ENCODE results near the gene PRR15L.

PRR15L gene

DNA sequence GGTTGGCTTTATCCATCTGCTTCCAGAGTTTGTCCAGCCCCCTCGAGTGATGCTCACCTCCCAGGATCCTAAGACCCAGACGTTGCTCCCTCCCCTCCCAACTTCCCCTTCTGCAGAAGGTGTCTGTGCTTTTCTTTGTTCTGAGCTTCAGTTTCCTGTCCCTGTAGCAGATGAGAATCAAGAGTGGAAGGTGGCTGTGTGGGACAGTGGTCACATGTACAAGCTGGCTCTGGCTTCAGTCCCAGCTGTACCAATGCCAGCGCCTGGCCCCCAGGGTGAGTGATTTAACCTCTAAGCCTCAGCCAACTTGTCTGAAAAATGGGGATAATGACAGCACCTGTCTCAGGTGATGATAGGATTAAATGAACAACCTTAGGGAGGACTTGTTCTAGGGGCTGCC is 7.7 kb downstream of the PRR15L start:
- peak overlapping the region; percentile 64 for H3K4me3 ChIP-seq (ENCODE audit: low read length)
- H3K4me1 ChIP-seq (ENCODE audit: control insufficient read depth, insufficient read depth, low read length), result peaks cover 11% of the 10 kb centered on the region
- no peak overlapping the region for H3K9ac ChIP-seq (ENCODE audit: low read length)
- peaks cover 8% of the 10 kb centered on the region for H3K36me3 ChIP-seq (ENCODE audit: control insufficient read depth, insufficient read depth, low read length)
- H3K27ac ChIP-seq (ENCODE audit: low read depth, low read length), result no peak overlapping the region
- no peaks in the 10 kb centered on the region for H3K27me3 ChIP-seq (ENCODE audit: control insufficient read depth, insufficient read depth, low read length)

DNA sequence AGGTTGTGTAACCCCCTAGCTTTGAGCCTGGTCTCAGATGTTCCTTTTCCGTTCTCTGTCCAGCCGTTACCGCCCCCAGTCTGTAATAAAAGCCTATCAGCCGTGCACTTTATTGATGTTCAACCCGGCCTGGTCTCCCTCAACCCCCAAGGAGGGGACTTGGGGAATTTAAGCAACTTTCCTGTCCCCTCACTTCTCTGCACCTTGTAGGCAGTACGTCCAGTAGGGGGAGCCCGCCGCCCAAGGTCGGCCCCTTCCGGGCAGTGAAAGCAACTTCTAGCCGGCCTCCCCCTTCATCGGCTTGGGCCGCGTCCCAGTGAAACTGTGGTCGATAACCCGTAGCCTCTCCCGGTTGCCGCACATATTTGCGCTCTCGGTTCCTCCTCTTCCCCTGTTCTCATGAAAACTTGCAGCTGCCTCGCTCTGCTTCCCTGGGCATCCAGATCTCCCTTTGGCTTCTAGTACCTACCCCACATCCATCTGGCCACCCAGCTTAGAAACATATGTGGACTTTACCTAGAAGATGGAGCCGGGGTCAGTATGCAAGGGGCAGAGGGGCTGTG is 8.4 kb downstream of the PRR15L start:
- Histone ChIP-seq H3K4me1 (ENCODE audit: control insufficient read depth, insufficient read depth, low read length) (peaks cover 11% of the 10 kb centered on the region), H3K27ac (ENCODE audit: low read depth, low read length) (peak overlapping the region; percentile 4), H3K4me3 (ENCODE audit: low read length) (peak overlapping the region; percentile 64), H3K36me3 (ENCODE audit: control insufficient read depth, insufficient read depth, low read length) (peaks cover 8% of the 10 kb centered on the region), H3K27me3 (ENCODE audit: control insufficient read depth, insufficient read depth, low read length) (no peaks in the 10 kb centered on the region), H3K9ac (ENCODE audit: low read length) (peak overlapping the region; percentile 36)

DNA sequence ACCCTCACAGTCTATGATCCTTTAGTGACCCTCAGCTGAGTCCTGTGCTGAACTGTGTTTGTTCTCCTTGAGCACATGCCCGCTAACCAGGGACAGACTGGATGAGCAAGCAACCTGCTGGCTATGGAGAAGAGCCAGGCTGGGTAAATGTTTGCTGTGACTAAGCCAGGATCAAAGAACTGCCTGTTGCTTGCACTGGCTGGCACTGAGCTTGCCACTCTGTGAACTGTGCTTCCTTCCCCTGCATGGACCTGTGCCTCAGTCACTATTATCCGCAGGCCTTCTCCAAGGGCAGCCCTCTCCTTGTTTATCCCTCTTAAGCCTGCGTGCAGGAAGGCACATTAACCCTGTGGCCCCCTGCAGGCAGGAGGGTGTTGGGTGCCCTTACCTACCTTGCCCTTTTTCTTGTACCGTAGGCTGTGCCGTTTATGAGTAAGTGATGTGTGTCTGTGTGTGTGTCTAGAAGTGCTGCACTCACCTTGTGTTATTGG is 8.9 kb downstream of the PRR15L start:
- H3K9ac ChIP-seq (ENCODE audit: low read length), result no peak overlapping the region
- no peaks in the 10 kb centered on the region for H3K27me3 ChIP-seq (ENCODE audit: control insufficient read depth, insufficient read depth, low read length)
- peaks cover 11% of the 10 kb centered on the region for H3K4me1 ChIP-seq (ENCODE audit: control insufficient read depth, insufficient read depth, low read length)
- no peak overlapping the region for H3K27ac ChIP-seq (ENCODE audit: low read depth, low read length)
- peaks cover 4% of the 10 kb centered on the region for H3K36me3 ChIP-seq (ENCODE audit: control insufficient read depth, insufficient read depth, low read length)
- no peak overlapping the region for H3K4me3 ChIP-seq (ENCODE audit: low read length)

DNA sequence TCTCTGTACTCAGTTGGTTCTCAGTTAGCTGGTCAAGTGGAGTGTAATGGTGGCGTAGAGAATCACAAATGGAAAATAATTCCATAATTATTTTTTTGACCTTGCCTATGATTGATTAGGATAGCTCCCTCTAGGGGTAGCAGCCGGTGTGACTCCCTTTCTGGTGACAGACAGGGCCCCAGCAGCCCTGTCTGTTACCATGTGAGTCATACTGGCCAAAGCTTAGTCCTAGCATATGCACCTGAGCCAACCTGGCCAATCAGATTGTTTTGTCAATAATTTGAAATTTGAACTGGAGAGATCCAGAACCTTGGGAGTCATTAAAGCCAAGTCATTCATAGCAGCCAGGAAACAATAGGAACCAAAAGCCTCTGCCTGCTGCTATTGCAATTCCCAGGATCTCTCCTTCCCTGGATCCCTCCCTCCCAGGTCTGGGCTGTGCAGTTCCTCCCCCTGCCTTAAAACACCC is 10.7 kb downstream of the PRR15L start:
- H3K4me1 ChIP-seq (ENCODE audit: control insufficient read depth, insufficient read depth, low read length), result peaks cover 11% of the 10 kb centered on the region
- H3K27ac ChIP-seq (ENCODE audit: low read depth, low read length), result no peak overlapping the region
- H3K4me3 ChIP-seq (ENCODE audit: low read length), result no peak overlapping the region
- H3K9ac ChIP-seq (ENCODE audit: low read length), result no peak overlapping the region
- H3K36me3 ChIP-seq (ENCODE audit: control insufficient read depth, insufficient read depth, low read length), result peaks cover 3% of the 10 kb centered on the region
- no peaks in the 10 kb centered on the region for H3K27me3 ChIP-seq (ENCODE audit: control insufficient read depth, insufficient read depth, low read length)

DNA sequence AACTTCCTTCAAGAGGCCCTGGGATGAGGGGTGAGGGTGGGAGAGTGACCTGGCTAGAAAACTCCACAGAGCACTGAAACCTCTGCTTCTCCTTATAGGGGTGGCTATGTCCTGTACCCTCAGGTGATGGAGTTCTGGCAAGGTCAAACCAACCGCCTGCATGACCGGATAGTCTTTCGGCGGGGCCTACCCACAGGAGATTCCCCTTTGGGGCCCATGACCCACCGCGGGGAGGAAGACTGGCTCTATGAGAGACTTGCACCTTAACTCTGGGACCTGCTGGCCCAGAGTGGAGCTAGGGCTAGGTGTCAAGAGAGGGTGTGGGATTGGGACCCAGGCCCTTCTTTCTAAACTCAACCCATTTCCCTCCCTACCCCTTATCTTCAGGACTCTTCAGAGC is 11.2 kb downstream of the PRR15L start:
- Histone ChIP-seq H3K4me1 (ENCODE audit: control insufficient read depth, insufficient read depth, low read length) (peaks cover 11% of the 10 kb centered on the region), H3K36me3 (ENCODE audit: control insufficient read depth, insufficient read depth, low read length) (peaks cover 3% of the 10 kb centered on the region), H3K4me3 (ENCODE audit: low read length) (no peak overlapping the region), H3K9ac (ENCODE audit: low read length) (no peak overlapping the region), H3K27ac (ENCODE audit: low read depth, low read length) (no peak overlapping the region), H3K27me3 (ENCODE audit: control insufficient read depth, insufficient read depth, low read length) (no peaks in the 10 kb centered on the region)

DNA sequence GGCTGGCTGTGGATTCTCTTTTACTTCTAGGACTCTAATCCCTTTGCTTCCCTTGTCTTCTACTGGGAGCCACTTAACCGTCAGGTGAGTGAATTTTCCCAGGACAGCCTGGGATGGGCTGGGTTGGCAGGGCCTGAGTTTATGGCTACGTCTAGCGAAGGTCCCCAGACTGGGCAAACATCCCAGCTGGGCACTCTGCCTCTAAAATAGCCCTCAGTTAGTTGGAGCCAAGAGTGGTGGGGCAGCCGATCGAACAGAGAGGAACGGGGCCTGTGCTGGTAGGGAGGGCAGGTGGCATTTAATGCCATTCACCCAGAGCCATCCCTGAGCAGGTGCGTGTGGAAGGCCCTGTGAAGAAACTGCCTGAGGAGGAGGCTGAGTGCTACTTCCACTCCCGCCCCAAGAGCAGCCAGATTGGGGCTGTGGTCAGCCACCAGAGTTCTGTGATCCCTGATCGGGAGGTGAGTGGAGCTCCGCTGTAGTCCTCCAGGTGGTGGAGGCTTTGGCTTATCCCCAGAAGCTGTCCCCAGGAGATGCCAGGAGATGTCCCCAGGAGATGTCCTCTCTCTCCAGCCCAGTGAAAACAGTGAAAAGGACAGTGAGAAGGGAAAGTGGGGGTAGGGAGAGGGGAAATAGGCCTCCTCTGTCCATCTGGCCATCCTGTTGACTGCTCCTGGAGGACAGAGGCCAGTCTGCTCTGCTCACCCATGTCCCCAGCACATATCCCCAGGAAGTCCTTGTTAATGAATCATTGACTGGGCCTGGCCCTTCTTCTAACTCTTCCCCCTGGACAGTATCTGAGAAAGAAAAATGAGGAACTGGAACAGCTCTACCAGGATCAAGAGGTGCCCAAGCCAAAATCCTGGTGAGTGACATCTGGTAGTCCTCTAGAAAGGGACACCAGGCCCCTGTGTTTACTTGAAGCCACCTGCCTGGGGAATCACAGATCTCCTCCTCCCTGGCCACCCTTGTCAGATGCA is 11.9 kb downstream of the PRR15L start:
- H3K4me3 ChIP-seq (ENCODE audit: low read length), result no peak overlapping the region
- H3K4me1 ChIP-seq (ENCODE audit: control insufficient read depth, insufficient read depth, low read length), result peaks cover 14% of the 10 kb centered on the region
- no peaks in the 10 kb centered on the region for H3K27me3 ChIP-seq (ENCODE audit: control insufficient read depth, insufficient read depth, low read length)
- no peak overlapping the region for H3K27ac ChIP-seq (ENCODE audit: low read depth, low read length)
- peaks cover 3% of the 10 kb centered on the region for H3K36me3 ChIP-seq (ENCODE audit: control insufficient read depth, insufficient read depth, low read length)
- H3K9ac ChIP-seq (ENCODE audit: low read length), result no peak overlapping the region

DNA sequence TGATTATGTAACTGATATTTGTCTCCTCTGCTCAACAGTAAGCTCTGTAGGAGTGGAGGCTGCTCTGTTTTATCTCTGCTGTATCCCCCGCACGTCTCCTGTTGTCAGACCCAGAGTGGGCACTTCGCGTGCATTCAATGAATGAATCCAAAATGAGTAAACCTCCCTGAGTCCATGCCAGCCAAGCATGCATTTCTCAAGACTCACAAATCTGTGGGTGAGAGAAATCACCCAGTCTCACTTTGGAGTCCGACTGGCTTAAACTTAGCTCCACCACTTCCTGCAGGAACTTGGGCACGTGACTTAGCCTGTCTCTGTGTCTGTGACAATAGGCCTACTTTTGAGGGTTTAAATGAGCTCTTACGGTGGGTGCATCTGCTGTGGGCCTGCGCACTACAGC is 12.6 kb downstream of the PRR15L start:
- no peak overlapping the region for H3K27ac ChIP-seq (ENCODE audit: low read depth, low read length)
- no peak overlapping the region for H3K9ac ChIP-seq (ENCODE audit: low read length)
- peaks cover 15% of the 10 kb centered on the region for H3K4me1 ChIP-seq (ENCODE audit: control insufficient read depth, insufficient read depth, low read length)

DNA sequence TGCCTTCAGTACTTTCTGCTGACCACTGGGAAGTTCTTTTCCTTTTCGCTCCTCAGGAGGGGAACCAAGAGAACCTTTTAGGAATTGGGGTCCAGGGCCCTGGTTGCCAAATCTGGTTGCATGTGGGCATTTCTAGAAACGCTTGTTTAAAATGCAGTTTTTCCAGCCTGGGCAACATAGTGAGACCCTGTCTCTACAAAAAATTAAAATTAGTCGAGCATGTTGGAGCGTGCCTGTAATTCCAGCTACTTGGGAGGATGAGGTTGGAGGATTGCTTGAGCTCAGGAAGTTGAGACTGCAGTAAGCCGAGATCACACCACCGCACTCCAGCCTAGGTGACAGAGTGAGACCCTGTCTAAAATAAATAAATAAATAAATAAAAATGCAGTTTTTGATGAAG is 15.1 kb downstream of the PRR15L start:
- no peak overlapping the region for H3K4me3 ChIP-seq (ENCODE audit: low read length)

More for the DNA sequence above, 12.6 kb downstream of the PRR15L start:
- Histone ChIP-seq H3K4me3 (ENCODE audit: low read length) (no peak overlapping the region), H3K27me3 (ENCODE audit: control insufficient read depth, insufficient read depth, low read length) (no peaks in the 10 kb centered on the region), H3K36me3 (ENCODE audit: control insufficient read depth, insufficient read depth, low read length) (peaks cover 3% of the 10 kb centered on the region)

DNA sequence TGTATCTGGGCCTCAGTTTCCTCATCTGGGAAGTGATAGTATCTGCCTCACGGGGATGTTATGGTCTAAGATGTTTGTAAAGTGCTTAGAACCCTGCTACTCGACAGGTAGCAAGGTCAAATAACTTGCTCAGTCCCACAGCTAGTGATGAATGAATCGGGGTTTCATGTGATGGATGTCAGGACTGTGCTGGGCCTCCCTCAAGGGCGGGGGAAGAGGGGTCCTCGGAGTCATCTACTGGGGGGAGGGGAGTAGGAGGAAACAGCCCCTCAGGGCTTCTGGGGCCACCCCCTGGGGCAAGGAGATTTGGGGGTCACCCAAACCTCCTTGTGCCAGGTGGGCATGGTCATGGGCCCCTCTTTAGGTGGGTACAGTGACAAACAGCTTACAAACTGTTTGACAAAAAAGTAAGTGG is 15.6 kb downstream of the PRR15L start:
- peak overlapping the region; percentile 61 for H3K9ac ChIP-seq (ENCODE audit: low read length)
- H3K4me3 ChIP-seq (ENCODE audit: low read length), result peak overlapping the region; percentile 80
- H3K4me1 ChIP-seq (ENCODE audit: control insufficient read depth, insufficient read depth, low read length), result peaks cover 4% of the 10 kb centered on the region
- H3K27me3 ChIP-seq (ENCODE audit: control insufficient read depth, insufficient read depth, low read length), result no peaks in the 10 kb centered on the region
- peaks cover 3% of the 10 kb centered on the region for H3K36me3 ChIP-seq (ENCODE audit: control insufficient read depth, insufficient read depth, low read length)
- peak overlapping the region; percentile 64 for H3K27ac ChIP-seq (ENCODE audit: low read depth, low read length)

More for the DNA sequence above, 15.1 kb downstream of the PRR15L start:
- Histone ChIP-seq H3K36me3 (ENCODE audit: control insufficient read depth, insufficient read depth, low read length) (peaks cover 3% of the 10 kb centered on the region), H3K9ac (ENCODE audit: low read length) (no peak overlapping the region), H3K27ac (ENCODE audit: low read depth, low read length) (no peak overlapping the region), H3K4me1 (ENCODE audit: control insufficient read depth, insufficient read depth, low read length) (peaks cover 4% of the 10 kb centered on the region), H3K27me3 (ENCODE audit: control insufficient read depth, insufficient read depth, low read length) (no peaks in the 10 kb centered on the region)

DNA sequence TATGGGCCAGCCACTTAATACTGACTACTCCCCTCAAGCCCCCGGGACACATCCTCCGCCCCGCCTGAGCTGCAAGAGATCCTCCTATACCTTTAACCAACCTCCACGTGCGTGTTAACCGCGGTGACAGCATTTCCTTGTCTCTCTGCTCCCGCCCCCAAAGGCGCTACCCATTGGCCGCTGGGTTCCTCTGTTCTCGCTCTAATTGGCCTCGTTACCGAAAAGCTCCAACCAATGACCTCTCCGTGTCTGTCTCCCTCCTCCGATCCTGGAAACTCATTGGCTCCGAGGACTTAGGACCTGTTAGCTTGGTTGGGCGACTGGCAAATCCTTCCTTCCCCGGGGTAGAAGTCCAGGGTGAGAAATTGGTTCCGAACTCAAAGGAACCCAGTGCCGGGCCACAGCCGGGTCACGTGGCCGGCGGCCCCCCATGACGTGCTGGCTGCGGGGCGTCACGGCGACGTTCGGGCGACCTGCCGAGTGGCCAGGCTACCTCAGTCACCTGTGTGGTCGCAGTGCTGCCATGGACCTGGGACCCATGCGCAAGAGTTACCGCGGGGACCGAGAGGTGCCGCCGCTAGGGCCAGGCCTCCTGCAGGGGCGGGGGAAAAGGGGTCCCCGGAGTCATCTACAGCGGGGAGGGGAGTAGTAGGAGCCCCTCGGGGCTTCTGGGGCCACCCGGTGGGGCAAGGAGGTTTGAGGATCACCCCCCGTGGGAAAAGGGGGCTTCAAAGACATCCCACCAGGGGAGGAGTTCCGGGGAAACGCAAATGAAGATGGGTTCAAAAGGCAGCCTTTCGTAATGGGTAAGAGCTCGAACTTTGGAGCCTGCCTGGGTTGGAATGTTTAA is 16.2 kb downstream of the PRR15L start, which contains the start of gene PNPO:
TSS of gene PNPO (plus strand) at position 326 of the 850 bp plus-strand sequence. CDS start at position 431, 105 bp downstream.
- peak within 1 kb of the TSS; percentile 61 for H3K9ac ChIP-seq (ENCODE audit: low read length)
- peaks cover 3% of the 10 kb centered on the region for H3K36me3 ChIP-seq (ENCODE audit: control insufficient read depth, insufficient read depth, low read length)
- peaks cover 4% of the 10 kb centered on the region for H3K4me1 ChIP-seq (ENCODE audit: control insufficient read depth, insufficient read depth, low read length)

DNA sequence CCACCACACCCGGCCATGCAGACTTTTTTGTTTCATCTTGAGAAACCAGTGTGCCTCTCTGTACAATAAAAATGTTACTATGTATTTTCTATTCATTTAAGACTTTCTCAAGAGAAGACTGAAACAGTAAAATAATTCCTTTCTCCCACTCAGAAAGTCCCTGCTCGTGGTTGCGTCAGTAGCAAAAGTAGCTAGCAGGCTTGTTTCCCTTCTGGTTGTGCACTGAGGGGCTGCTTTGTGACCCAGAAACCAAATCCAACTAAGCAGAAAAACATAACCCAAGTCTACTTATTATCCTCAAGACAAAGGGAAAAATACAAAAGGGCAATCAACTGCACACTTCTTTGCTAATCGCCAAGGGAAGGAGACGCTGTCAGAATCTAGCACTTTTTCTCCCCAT is 19.7 kb downstream of the PRR15L start:
- no peaks in the 10 kb centered on the region for H3K27me3 ChIP-seq (ENCODE audit: control insufficient read depth, insufficient read depth, low read length)

More for the DNA sequence above, 16.2 kb downstream of the PRR15L start, which contains the start of gene PNPO:
- Histone ChIP-seq H3K27me3 (ENCODE audit: control insufficient read depth, insufficient read depth, low read length) (no peaks in the 10 kb centered on the region), H3K4me3 (ENCODE audit: low read length) (peak within 1 kb of the TSS; percentile 80), H3K27ac (ENCODE audit: low read depth, low read length) (peak within 1 kb of the TSS; percentile 64)

DNA sequence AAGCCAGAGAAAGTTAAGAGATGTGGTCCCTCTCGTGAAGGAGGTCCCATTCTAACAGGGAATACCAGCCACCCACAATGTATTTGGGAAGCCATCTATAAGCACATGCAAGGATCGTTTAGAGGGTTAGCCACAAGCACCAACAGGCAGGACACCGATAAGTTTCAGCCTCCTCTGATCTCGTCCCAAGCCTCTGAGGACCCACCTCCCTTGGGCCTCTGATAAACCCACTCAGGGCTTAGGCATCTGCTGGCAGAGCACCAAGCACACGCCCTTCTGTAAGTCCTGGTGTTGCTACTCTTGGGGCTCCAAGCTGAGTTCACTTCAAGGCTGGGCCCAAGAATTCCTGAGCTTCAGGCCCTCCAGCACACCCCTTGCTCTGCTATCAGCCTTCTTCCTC is 21.7 kb downstream of the PRR15L start:
- no peaks in the 10 kb centered on the region for H3K27me3 ChIP-seq (ENCODE audit: control insufficient read depth, insufficient read depth, low read length)
- no peak overlapping the region for H3K9ac ChIP-seq (ENCODE audit: low read length)
- H3K36me3 ChIP-seq (ENCODE audit: control insufficient read depth, insufficient read depth, low read length), result no peaks in the 10 kb centered on the region
- H3K27ac ChIP-seq (ENCODE audit: low read depth, low read length), result no peak overlapping the region
- H3K4me3 ChIP-seq (ENCODE audit: low read length), result no peak overlapping the region
- peaks cover 2% of the 10 kb centered on the region for H3K4me1 ChIP-seq (ENCODE audit: control insufficient read depth, insufficient read depth, low read length)

More for the DNA sequence above, 19.7 kb downstream of the PRR15L start:
- H3K27ac ChIP-seq (ENCODE audit: low read depth, low read length), result no peak overlapping the region
- peaks cover 4% of the 10 kb centered on the region for H3K4me1 ChIP-seq (ENCODE audit: control insufficient read depth, insufficient read depth, low read length)
- no peaks in the 10 kb centered on the region for H3K36me3 ChIP-seq (ENCODE audit: control insufficient read depth, insufficient read depth, low read length)
- H3K9ac ChIP-seq (ENCODE audit: low read length), result no peak overlapping the region
- H3K4me3 ChIP-seq (ENCODE audit: low read length), result no peak overlapping the region
